HS-27A (cell line): ENCODE data around the gene CYP27A1.

Experiments
- DNase-seq: peaks from one replicate; pipeline ENCODE4 v3.0.0-alpha.2; 2012; ENCODE audit warnings: low read depth, missing footprints

The CYP27A1 gene

GRCh38 chr2:218773881-218774280 is 8.1 kb upstream of the CYP27A1 start:
- no peak for DNase-seq

- DNase-seq = no peak
Observed at GRCh38 chr2:218776488-218776887, 5.5 kb upstream of the CYP27A1 start.

- DNase-seq = no peak
Observed at GRCh38 chr2:218777276-218777990, 4.5 kb upstream of the CYP27A1 start.

- DNase-seq = no peak
Observed at GRCh38 chr2:218780046-218780445, 1.9 kb upstream of the CYP27A1 start.

DNA sequence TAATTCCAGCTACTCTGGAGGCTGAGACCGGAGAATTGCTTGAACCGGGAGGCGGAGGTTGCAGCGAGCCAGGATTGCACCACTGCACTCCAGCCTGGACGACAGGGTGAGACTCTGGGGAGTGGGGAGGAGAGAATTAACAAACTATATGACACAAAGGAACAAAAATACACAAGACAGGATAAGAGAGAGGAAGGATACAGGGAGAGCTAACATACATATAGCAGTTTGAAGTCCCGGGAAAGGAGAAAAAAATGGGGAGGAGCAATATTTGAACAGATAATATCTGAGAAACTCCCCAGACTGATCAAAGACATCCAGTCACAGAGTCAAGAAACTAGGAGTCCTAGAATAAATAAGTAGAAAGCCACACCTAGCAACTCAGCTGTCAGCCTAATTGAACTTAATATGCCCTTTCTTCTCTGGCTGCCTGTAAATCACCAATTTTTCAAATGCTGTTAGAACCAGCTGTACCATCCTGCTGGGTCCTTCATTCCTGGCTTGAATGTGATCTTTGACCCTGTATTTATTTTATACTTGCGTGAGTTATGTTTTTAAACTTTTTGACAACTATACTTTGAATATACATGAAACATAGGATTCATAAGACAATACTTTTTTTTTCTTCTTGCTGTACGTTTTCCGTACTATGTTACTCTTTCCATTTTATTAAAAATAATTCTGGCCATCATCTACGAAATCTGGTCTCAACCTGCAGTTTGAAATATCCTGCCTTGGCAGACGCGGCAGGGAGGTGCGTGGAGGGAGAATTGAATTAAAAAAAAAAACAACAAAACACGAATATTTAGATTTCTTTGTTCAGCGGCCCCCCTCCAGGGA is 876 bp upstream of the CYP27A1 start:
- no peak for DNase-seq

- DNase-seq = no peak
Observed at GRCh38 chr2:218782528-218782844, 539 bp downstream of the CYP27A1 start.

GRCh38 chr2:218783688-218784087 is 1.7 kb downstream of the CYP27A1 start:
- DNase-seq = no peak

DNA sequence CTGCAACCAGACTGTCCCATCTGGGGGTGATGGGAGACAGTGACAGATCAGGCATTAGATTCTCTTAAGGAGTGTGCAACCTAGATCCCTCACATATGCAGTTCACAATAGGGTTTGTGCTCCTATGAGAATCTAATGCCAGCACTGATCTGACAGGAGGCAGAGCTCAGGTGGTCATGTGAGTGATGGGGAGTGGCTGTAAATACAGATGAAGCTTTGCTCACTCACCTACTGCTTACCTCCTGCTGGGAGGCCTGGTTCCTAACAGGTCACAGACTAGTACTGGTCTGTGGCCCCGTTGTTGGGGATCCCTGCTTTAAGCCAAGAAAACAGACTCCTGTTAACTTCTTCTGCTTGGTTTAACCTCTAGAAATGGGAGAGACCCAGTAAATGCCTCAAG is 3.2 kb downstream of the CYP27A1 start:
- no peak for DNase-seq

- no peak for DNase-seq
Observed at GRCh38 chr2:218786133-218786532, 4.2 kb downstream of the CYP27A1 start.

GRCh38 chr2:218788529-218789255 is 6.7 kb downstream of the CYP27A1 start:
- no peak for DNase-seq

DNA sequence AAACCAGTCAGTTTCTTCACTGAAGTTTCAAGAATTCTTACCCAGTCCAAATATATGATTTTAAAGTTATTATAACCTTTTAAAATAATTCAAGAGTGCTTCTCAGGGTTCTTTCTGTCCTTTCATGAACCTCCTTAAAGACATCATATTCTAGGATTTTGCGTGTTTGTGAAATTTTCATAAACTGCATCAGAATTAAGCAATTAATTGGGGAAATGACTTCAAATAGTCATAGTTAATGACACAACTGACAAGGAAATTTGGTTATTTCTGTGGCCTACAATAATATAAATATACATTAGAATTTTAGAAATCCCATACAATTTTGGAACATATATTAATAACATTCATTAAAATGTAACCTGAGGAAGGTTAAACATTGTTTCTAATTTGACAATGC is 10.5 kb downstream of the CYP27A1 start:
- no peak for DNase-seq

DNA sequence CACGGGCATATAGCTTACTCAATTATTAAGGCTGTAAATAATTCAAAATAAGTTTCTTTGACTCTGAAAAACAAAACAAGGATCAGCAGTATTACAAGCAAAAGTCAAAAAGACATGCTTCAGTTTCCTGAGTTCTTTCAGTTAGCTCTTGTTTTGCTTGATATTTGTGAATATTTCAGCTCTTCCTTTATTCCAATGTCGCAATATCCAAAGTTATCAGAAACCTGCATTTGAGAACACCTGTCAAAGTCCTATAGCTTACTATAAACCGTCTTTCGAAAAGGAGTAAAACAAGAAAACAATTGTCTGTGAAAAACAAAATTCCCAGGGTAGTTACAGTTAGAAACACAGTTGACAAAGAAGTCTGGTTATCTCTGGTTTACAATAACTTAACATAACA is 14.7 kb downstream of the CYP27A1 start:
- no peak for DNase-seq

- DNase-seq = no peak
Observed at GRCh38 chr2:218798767-218799504, 17.0 kb downstream of the CYP27A1 start.

DNA sequence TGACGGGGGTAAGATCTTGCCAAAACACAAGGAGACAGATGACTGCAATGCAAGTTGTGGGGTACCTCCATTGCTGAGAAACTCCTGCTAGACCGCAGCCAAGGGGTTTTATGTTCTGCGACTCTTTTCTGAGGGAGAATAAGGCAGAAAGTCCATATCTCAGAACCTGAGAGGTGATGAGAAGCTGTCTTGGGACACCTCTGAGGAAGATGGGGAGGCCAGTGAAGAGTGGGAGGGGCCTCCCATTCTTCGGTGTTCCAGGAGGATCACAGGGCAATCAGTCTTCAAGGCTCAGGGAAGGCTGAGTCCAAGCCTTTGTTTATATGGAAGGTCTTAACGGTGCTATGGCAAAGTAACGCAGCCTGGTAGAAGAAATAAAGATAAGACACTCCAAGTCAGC is 18.0 kb downstream of the CYP27A1 start:
- DNase-seq = no peak

- no peak for DNase-seq
Observed at GRCh38 chr2:218802386-218802994, 20.5 kb downstream of the CYP27A1 start.

DNA sequence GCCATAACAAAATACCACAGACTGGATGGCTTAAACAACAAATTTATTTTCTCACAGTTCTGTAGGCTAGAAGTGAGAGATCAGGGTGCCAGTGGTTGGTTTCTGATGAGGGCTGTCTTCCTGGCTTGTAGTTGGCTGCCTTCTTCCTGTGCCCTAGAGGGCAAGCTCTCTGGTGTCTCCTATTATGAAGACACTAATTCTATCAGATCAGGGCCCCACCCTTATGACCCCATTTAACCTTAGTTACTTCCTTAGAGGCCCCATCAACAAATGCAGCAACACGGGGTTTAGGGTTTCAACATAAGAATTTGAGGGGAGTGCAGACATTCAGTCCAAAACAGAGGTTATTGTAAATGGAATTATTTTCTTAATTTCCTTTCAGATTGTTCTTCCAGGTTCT is 22.9 kb downstream of the CYP27A1 start:
- DNase-seq = no peak

GRCh38 chr2:218805627-218806026 is 23.7 kb downstream of the CYP27A1 start:
- no peak for DNase-seq

DNA sequence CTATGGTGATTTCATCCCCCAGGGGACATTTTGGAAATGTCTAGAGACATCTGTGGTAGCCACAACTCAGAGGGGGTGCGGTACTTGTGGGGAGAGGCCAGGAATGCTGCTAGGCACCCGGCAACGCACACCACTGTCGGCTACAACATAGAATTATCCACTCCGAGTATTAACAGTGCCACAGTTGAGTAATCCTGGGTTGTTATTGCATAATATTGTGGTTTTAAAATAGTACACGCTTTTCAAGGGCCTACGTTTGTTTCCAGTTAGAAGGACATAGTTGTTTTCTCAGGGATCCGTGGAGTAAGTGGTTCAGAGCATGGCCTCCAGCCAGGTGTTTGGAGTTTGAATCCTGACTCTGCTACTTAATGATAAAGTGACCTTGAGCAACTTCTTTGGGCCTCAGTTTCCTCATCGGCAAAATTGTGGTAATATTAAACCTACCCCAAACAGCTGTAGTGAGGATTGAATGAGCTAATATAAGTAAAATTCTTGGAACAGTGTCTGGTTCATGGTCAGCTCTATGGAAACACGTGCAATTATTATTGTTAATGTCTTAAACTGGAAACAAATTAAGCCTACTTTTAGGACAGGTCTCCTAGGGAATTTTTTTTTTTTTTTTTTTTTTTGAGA is 24.5 kb downstream of the CYP27A1 start:
- peak; percentile 64 for DNase-seq

- no peak for DNase-seq
Observed at GRCh38 chr2:218807626-218808025, 25.7 kb downstream of the CYP27A1 start.

GRCh38 chr2:218809515-218809914 is 27.6 kb downstream of the CYP27A1 start:
- no peak for DNase-seq

GRCh38 chr2:218810256-218810655 is 28.3 kb downstream of the CYP27A1 start:
- no peak for DNase-seq
